GM12872 (cell line): ENCODE results near the gene CCL26.

Source experiments
- TF ChIP-seq, protein P1 (sequence below): IDR thresholded peaks from 3 replicates; pipeline ENCODE4 v1.5.1; 2011; ENCODE audit warnings: low read depth, mild to moderate bottlenecking, low read length, moderate library complexity; ENCODE audit not compliant: insufficient read depth

The CCL26 gene

DNA sequence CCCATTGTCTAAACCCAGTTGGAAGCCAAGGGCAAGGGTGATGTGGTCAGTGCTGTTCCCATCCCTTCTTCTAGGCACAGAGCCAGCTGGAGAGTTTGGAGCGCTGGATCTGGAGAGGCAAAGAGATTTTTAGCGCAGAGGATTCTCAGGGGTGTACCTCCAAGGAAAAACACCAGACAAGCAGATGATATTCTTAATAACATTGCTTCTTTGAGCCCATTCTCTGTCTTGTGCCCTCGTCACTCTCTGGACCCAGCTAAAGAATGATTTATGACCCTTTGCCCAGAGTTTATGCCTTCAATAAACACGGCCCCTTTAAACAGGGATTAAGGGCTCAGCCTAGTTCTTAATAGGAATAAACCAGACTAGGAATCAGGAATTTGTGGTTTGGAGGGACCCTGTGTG is 28.6 kb downstream of the CCL26 start:
- TF ChIP-seq, protein P1, sequence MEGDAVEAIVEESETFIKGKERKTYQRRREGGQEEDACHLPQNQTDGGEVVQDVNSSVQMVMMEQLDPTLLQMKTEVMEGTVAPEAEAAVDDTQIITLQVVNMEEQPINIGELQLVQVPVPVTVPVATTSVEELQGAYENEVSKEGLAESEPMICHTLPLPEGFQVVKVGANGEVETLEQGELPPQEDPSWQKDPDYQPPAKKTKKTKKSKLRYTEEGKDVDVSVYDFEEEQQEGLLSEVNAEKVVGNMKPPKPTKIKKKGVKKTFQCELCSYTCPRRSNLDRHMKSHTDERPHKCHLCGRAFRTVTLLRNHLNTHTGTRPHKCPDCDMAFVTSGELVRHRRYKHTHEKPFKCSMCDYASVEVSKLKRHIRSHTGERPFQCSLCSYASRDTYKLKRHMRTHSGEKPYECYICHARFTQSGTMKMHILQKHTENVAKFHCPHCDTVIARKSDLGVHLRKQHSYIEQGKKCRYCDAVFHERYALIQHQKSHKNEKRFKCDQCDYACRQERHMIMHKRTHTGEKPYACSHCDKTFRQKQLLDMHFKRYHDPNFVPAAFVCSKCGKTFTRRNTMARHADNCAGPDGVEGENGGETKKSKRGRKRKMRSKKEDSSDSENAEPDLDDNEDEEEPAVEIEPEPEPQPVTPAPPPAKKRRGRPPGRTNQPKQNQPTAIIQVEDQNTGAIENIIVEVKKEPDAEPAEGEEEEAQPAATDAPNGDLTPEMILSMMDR, result no peak

GRCh38 chr7:75740846-75741497 is 31.0 kb downstream of the CCL26 start:
- TF ChIP-seq, protein P1, result no peak

DNA sequence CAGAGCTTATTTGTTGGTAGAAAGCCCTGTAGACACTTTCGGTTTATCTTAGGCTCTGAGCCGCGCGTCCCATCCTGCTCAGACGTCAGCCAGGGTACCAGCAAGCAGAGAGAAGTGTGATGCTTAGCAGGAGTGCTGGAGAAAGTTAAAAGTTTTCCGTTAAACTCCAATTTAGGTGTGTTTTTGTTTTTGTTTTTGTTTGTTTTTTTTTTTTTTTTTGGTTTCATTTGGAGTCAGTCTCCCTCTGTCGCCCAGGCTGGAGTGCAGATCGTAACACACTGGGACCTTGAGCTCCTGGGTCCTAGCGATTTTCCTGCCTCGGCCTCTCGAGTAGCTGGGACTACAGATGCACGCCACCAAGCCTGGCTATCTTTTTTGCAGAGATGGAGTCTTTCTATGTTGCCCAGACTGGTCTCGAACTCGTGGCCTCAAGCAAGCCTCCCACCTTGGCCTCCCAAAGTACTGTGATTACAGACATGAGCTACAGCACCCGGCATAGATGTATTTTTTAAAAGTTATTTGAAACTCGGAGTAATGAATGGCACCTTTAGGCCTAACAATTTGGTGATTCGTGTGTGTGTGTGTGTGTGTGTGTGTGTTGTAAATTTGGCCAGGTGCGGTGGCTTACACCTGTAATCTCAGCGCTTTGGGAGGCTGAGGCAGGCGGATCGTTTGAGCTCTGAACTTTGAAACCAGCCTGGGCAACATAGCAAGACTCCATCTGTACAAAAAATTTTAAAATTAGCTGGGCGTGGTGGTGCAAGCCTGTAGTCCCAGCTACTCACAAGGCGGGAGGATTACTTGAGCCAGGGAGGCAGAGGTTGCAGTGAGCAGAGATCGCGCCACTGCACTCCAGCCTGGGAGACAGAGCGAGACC is 32.0 kb downstream of the CCL26 start:
- TF ChIP-seq, protein P1, result no peak

- TF ChIP-seq, protein P1, result no peak
Measured at GRCh38 chr7:75738975-75739795, 32.8 kb downstream of the CCL26 start.

GRCh38 chr7:75738604-75738974 is 33.4 kb downstream of the CCL26 start, which contains the start of gene HIP1:
Gene HIP1 (minus strand): TSS chr7:75738941. CDS start chr7:75738920, 21 bp downstream.
- TF ChIP-seq, protein P1, result no peak

DNA sequence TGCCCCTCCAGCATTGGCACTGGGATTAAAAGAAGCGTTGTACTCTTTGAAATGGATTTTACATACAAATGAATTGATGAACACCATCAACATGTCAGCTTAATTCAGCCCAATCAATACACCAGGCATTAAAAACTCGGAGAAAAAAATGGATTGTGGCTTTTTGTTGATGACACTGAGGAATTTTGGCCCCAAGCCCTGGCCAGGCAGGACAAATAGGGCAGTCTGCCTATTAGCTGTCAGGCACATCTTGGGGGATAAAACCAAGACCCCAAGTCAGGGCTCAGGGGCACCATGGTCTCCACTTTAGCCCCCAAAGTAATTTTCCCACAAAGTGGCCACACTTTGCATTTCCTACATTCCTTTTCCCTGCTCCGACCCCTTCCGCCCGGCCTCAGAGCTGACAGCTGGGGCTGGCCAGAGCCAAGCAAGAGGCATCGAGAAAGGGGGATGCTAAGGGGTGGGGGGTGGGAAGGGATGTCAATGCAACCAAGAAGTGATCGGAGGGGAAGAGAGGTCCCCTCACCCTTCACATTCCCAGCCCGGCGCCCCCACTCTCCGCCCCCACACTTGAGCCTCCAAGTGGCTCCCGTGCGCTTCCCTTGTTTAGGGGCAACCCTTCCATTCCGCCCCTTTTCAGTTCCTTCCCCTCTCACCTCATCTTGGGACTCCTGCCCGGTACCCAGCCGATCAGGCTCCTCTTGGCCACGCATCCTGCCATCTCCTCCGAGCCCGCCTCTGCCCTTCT is 34.0 kb downstream of the CCL26 start:
- TF ChIP-seq, protein P1, result no peak
